Kidney epithelial cell (primary cell): ENCODE measurements around the gene TBC1D12. TPM values are rescaled to one million over a fixed set of nuclear protein-coding genes. Genes with fewer than 3 reads are reported as not detected.
"Not testable (repeated sequence)": the region's sequence is repeated elsewhere in the genome, so short reads cannot be mapped to it uniquely, and the experiment has no call there.

Experiments
- DNase-seq: peaks from one replicate; pipeline ENCODE4 v3.0.0-alpha.2; 2010; ENCODE audit warnings: low read depth
- H3K27me3 ChIP-seq: 2 replicates; pipeline ENCODE4 v1.6.0; 2011; ENCODE audit warnings: low read length; ENCODE audit not compliant: control insufficient read depth, insufficient read depth
- H3K36me3 ChIP-seq: 2 replicates; pipeline ENCODE4 v1.5.1; 2011; ENCODE audit warnings: low read length; ENCODE audit not compliant: control insufficient read depth, insufficient read depth
- H3K4me3 ChIP-seq: 2 replicates; pipeline ENCODE4 v1.5.1; 2011; ENCODE audit warnings: low read depth, mild to moderate bottlenecking, control low read depth, low read length
- total RNA-seq: library from RNA; depleted of rRNA; stranded (reverse); fragments of >200 nt; gene quantifications from 2 replicates; pipeline ENCODE4 v1.2.3, GENCODE V29; 2015
- TF ChIP-seq, protein P1 (sequence below): IDR thresholded peaks from 2 replicates; pipeline ENCODE4 v1.5.1; 2011; ENCODE audit warnings: mild to moderate bottlenecking, moderate library complexity, low read length, control low read depth, inconsistent platforms; ENCODE audit not compliant: insufficient read depth, poor library complexity, severe bottlenecking

The TBC1D12 gene
- total RNA-seq, 1 donor from 2014 or later, result 6.7 TPM

DNA sequence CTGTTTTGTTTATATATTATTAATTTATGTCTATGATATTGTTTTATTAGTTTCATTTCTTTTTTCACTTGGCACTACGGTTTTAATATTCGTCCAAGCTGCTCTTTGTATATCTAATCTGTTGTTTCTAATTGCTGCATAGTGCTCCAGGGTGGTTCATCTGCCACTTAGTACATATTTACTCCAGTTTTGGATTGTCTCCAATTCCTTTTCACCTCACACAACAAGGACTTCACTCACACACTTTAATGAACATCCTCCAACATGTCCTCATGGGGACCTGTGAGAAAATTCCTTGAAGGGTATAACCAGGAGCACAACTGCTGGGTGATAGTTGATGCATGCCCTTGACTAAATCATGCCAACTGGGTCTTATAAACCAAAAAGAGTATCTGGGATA is 25.5 kb upstream of the TBC1D12 start:
- TF ChIP-seq, protein P1, sequence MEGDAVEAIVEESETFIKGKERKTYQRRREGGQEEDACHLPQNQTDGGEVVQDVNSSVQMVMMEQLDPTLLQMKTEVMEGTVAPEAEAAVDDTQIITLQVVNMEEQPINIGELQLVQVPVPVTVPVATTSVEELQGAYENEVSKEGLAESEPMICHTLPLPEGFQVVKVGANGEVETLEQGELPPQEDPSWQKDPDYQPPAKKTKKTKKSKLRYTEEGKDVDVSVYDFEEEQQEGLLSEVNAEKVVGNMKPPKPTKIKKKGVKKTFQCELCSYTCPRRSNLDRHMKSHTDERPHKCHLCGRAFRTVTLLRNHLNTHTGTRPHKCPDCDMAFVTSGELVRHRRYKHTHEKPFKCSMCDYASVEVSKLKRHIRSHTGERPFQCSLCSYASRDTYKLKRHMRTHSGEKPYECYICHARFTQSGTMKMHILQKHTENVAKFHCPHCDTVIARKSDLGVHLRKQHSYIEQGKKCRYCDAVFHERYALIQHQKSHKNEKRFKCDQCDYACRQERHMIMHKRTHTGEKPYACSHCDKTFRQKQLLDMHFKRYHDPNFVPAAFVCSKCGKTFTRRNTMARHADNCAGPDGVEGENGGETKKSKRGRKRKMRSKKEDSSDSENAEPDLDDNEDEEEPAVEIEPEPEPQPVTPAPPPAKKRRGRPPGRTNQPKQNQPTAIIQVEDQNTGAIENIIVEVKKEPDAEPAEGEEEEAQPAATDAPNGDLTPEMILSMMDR, result no peak
- Histone ChIP-seq H3K27me3 (no peaks in the 10 kb centered on the region), H3K36me3 (no peaks in the 10 kb centered on the region), H3K4me3 (no peak overlapping the region)
- DNase-seq, result no peak

DNA sequence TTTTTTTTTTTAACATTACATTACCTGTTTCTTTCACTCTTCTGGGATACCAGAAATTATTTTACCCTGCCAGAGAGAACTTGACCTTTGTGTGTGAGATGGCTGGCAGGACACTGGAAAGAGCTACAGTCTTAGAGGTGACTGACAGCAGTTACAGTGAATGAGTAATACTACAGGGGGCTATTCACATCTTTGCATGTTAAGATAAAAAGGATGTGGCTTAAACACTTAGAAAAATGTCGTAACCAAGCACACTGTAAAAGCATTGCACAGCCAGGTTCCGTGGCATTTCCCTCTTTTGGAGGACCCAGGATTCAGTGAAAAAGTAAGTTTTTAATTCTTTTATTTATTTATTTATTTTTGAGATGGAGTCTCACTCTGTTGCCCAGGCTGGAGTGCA is 18.8 kb upstream of the TBC1D12 start:
- TF ChIP-seq, protein P1, result no peak

DNA sequence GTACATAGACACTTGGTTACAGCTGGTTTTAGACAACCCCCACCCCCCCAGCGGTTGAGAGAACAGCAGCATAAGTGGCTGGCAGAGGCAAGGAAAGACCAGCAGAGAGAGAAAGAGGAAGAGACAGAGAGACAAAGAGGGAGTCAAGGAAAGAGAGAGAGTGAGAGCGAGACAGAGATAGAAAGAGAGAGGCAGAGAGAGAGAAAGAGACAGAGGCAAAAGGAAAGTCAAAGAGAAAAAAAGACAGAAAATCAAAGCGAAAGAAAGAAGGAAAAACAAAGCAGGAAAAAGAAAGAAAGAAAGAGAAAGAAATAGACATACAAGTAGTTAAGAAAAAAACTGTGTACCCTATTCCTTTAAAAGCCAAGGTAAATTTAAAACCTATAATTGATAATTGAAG is 16.6 kb upstream of the TBC1D12 start:
- not testable (repeated sequence) for H3K4me3 ChIP-seq, H3K27me3 ChIP-seq, H3K36me3 ChIP-seq, DNase-seq

More for the DNA sequence above, 18.8 kb upstream of the TBC1D12 start:
- Histone ChIP-seq H3K36me3 (no peaks in the 10 kb centered on the region), H3K27me3 (no peaks in the 10 kb centered on the region), H3K4me3 (no peak overlapping the region)
- no peak for DNase-seq

DNA sequence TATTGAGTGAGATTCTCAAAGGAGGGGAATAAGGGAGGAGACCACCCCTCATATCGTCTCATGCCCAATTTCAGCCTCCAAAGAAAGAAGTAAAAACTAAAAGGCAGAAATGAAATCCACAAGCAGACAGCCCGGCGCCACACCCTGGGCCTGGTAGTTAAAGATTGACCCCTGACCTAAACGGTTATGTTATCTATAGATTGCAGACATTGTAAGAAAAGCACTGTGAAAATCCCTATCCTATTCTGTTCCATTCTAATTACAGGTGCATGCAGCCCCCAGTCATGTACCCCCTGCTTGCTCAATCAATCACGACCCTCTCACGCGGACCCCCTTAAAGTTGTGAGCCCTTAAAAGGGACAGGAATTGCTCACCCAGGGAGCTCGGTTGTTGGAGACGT is 10.2 kb upstream of the TBC1D12 start:
- not testable (repeated sequence) for H3K4me3 ChIP-seq, DNase-seq, H3K36me3 ChIP-seq, H3K27me3 ChIP-seq

DNA sequence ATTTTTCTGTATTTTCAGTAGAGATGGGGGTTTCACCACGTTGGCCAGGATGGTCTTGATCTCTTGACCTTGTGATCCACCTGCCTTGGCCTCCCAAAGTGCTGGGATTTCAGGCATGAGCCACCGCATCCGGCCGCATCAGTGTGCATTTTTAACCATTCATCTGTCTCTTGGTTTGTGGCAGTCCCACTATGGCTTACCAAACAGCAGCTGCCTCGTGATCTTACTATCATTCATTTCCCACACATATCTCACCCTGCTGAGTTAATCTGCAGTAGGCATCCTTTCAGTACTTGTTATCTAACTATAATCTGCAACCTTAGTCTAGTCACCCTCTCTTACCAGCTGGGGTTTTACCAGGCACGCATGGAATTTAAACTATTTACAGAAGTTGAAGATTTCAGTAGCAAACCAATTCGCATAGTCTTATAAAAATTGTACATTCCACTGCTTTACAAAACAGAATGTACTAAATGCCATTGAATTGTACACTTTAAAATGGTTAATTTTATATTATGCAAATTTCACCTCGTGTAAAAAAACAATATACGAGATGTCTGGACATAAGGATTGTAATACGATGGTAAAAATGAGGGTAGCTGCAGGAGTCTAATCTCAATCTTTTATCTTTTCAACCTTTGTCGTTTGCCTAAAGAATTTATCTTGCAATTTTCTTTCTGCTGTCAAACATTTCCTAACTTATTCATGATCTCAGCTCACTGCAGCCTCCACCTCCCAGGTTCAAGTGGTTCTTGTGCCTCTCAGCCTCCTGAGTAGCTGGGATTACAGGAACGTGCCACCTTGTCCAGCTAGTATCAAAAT is 4.6 kb upstream of the TBC1D12 start:
- no peaks in the 10 kb centered on the region for H3K36me3 ChIP-seq
- H3K4me3 ChIP-seq, result no peak overlapping the region
- no peaks in the 10 kb centered on the region for H3K27me3 ChIP-seq
- TF ChIP-seq, protein P1, result no peak
- DNase-seq, result no peak

DNA sequence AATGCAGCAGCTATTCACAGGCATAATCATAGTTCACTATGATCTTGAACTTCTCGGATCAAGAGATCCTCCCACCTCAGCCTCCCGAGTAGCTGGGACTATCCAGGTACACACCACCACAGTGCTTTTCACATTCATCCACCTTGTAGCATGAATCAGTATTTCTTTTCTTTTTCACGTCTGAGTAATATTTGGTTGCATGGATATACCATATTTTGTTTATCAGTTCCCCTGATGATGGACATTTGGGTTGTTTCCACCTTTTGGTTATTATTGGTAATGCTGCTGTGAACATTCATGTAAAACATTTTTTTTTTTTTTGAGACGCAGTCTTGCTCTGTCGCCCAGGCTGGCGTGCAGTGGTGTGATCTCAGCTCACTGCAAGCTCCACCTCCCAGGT is 3.6 kb upstream of the TBC1D12 start:
- no peak for DNase-seq
- H3K27me3 ChIP-seq, result no peaks in the 10 kb centered on the region
- TF ChIP-seq, protein P1, result no peak
- H3K36me3 ChIP-seq, result no peaks in the 10 kb centered on the region
- no peak overlapping the region for H3K4me3 ChIP-seq

DNA sequence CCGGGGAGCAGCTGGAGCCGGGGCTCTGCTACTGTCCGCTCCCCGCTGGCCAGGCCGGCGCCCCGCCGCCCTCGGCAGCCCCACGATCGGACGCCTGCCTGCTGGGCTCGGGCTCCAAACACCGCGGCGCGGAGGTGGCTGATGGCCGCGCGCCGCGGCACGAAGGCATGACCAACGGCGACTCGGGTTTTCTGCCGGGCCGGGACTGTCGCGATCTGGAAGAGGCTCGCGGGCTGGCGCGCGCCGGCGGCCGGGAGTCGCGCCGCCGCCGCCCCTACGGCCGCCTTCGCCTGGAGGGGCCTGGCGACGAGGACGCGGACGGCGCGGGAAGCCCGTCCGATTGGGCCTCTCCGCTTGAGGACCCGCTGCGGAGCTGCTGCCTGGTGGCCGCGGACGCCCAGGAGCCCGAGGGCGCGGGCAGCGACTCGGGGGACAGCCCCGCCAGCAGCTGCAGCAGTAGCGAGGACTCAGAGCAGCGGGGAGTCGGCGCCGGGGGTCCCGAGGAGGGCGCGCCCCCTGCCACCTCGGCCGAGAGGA is 570 bp downstream of the TBC1D12 start:
- Histone ChIP-seq H3K36me3 (no peaks in the 10 kb centered on the region), H3K27me3 (no peaks in the 10 kb centered on the region), H3K4me3 (peak overlapping the region; percentile 83)
- no peak for DNase-seq
- TF ChIP-seq, protein P1, result no peak
